Measurements from ENCODE around the gene GLIPR1L2.
"Not testable (repeated sequence)": the region's sequence is repeated elsewhere in the genome, so short reads cannot be mapped to it uniquely, and the experiment has no call there.

Gene GLIPR1L2

DNA sequence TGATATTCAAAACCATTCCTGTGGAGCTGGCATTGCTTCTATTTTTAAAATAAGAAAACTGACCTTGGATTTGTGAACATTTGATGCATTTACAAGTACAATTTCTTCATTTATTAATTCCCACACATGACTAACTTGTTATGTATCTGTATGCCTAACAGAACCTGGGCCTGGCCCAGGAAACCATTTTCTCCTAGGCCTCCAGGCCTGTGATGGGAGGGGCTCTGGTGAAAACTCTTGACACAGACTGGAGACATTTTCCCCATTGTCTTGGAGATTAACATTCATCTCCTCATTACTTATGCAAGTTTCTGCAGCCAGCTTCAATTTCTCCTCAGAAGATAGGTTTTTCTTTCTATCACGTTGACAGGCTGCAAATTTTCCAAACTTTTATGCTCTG, 42.0 kb downstream of the GLIPR1L2 start:
- DNase-seq (ENCODE audit: low read depth in 4 of 4, low spot score in 1 of 4), result no peak

- DNase-seq (ENCODE audit: low read depth in 4 of 4, low spot score in 1 of 4), result no peak
Observed at GRCh38 chr12:75437564-75437963, 46.7 kb downstream of the GLIPR1L2 start.

DNA sequence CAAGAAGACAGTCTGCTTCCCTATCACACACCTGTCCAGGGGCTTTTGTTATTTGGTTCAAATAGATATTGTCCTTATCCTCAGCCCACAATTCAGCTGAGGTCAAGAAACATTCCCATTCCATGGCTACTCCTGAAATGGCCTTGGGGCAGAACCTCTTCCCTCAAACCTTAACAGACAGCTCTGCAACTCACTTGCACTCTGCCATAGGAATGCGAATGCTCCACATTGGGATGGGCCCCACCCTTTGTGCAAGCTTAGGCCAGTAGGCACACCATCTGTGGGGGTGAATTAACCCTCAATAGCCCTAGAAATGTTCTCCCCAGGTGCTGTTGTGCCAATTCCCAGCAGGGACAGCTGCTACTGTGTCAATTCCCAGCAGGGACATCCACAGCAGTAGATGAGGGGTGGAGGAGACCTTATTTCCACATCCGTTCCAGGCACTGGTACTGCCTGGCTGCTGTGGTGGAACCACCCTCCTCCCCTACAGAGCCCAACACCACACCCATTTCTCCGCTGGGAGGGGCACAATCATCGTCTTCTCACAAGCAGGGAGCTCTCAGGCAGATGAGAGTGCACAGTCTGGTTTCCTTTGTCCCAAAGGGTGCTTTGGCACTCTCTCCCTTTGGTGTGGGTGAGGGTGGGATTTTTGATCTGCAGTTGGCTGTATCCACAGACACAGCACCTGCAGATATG, 47.3 kb downstream of the GLIPR1L2 start:
- DNase-seq (ENCODE audit: low read depth in 4 of 4, low spot score in 1 of 4), result peak in 1 of 4 experiments; percentile 7

DNA sequence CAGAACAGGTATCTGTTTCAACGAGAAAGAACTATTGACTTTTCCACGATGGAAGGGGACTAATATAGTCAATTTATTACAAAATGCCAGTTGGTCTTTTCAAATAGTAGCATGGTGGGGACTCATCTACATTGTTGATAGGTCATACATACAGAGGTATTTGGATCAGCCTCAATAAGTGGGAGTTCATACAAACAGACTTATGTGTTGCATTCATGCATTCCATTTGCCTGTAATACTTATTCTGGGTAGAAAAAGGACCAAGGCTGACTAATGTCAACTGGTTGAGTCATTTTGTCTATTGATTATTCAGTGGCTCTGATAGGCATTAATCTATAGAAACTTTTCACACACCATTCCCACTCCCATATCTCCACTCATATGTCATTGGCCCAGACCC, 48.2 kb downstream of the GLIPR1L2 start:
- no peak for DNase-seq (ENCODE audit: low read depth in 4 of 4, low spot score in 1 of 4)

GRCh38 chr12:75439930-75440329, 49.0 kb downstream of the GLIPR1L2 start:
- DNase-seq (ENCODE audit: low read depth in 4 of 4, low spot score in 1 of 4), result no peak

GRCh38 chr12:75441687-75442449, 51.0 kb downstream of the GLIPR1L2 start:
- not testable (repeated sequence) for DNase-seq (ENCODE audit: low read depth in 4 of 4, low spot score in 1 of 4)

DNA sequence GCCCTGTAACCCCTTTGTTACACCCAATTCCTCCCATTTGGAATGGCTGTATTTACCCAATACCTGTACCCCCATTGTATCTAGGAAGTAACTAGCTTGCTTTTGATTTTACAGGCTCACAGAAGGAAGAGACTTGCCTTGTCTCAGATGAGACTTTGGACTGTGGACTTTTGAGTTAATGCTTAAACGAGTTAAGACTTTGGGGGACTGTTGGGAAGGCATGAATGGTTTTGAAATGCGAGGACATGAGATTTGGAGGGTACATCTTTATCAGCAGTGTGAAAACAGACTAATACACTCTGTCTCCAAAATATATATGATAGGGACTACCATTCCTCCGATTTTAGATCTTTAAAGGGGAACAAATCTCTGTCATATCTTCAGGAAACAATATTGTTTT, 51.6 kb downstream of the GLIPR1L2 start:
- DNase-seq (ENCODE audit: low read depth in 4 of 4, low spot score in 1 of 4), result not testable (repeated sequence)

DNA sequence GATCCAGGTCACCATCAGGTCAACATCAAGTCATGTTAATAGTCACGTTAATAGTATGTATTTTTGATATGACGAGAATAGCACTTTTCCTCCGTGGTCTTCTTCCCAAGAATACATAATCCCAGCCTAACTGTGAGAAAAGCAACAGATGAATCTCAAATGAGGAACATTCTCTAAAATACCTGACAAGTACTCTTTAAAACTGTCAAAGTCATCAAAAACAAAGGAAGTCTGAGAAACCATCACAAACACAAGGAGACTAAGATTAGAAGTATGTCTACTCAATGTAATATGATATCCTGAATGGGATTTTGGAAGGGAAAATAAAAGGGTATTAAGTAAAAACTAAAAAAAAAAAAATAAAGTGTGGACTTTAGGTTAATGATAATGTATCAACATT, 52.8 kb downstream of the GLIPR1L2 start:
- DNase-seq (ENCODE audit: low read depth in 4 of 4, low spot score in 1 of 4), result no peak

- DNase-seq (ENCODE audit: low read depth in 4 of 4, low spot score in 1 of 4), result no peak
Observed at GRCh38 chr12:75444429-75445136, 53.7 kb downstream of the GLIPR1L2 start.

- not testable (repeated sequence) for DNase-seq (ENCODE audit: low read depth in 4 of 4, low spot score in 1 of 4)
Observed at GRCh38 chr12:75445137-75445507, 54.2 kb downstream of the GLIPR1L2 start.

GRCh38 chr12:75446857-75447256, 56.0 kb downstream of the GLIPR1L2 start:
- no peak for DNase-seq (ENCODE audit: low read depth in 4 of 4, low spot score in 1 of 4)

DNA sequence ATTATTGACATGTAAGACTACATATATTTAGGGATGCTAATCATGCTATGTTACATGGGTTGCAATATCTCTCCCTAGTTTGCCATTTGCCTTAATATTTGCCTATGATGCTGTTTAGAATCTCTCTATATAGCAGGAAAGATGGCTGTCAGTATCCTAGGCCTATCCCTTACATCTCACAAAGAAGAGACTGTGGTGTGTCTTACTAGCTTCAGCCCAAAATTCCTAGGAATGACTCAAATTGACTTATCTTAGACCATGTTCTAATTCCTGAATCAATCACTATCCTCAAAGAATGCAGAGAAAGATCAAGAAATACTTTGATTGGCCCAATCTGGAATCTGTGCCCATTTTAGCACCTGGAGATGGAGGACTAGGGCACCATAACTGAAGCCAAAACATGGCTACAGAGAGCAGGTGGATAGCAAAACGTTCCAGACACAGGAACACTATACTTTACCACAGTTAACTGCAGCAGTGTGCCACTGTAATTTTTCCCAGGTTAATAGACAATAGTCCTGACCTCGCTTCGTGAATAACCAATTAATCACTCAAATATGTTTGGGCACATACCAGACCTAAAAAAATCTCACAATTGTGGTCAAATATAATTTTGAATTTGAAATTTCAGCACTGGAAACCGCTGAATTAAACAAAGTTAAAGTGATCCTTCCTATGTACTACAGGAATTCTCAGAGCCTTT, 57.0 kb downstream of the GLIPR1L2 start:
- no peak for DNase-seq (ENCODE audit: low read depth in 4 of 4, low spot score in 1 of 4)

DNA sequence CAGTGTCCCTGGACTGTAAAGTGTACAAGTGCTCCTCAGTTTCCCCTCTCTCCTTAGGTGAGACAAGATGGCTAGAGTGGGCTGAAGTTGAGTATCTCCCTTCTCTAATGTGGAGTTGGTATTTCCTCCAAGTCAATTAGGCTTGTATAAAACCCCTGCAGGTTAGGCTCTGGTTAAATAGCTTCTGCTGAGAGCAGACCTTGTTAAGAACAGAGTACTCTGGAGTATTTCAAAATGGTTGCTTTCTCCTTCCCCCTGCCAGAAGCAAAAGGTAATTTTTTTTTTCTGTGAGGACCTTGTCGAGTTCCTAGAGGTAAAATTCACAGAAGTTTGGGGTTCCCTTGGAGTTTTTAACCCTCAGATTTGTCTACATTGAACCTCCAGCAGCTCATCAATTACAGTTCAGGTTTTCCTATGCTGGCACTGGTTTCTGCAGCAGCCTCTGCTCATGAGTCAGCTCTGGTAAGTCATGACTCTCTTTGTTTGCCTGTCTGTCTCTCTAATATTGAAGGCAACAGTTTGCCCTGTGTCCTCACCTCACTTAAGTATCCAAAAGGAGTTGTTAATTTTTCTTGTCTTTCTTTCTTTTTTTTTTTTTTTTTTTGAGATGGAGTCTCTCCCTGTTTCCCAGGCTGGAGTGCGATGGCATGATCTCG, 61.9 kb downstream of the GLIPR1L2 start:
- DNase-seq (ENCODE audit: low read depth in 4 of 4, low spot score in 1 of 4), result no peak

DNA sequence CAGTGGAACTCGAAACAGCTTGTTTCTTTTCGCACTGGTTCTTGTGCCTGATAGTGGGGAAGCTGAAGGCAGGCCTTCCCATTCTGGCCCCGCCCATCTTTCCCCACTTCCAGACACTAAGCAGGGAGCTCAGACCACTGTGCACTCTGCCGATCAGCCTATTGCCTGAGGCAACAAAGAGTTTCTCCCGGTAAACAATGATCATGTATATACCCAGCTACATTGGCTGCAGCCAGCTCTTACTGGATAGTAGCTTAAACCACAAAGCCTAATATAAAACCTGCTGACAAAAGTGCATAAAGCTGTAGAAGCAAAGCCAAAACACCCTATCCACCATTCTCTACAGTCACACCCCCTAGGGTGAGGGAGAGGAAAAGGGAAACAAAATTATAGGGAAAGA, 65.0 kb downstream of the GLIPR1L2 start:
- no peak for DNase-seq (ENCODE audit: low read depth in 4 of 4, low spot score in 1 of 4)

DNA sequence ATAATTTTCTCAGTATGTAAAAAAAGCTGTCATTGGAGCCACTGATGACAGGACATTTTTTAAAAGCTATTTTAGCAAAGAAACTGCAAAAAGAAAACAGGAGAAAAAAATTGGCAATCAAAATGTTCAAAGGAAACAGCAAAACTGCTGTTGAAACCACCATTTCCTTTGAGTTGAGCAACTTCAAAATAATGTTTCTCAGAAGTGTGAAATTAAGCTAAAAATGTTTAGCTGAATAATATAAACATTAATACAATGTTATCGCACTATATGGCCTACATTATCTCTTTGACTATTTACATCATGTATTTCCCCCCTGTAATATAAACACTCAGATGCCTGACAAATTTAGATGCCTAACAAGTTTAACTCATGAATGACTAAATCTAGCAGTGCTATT, 66.3 kb downstream of the GLIPR1L2 start:
- DNase-seq (ENCODE audit: low read depth in 4 of 4, low spot score in 1 of 4), result no peak

DNA sequence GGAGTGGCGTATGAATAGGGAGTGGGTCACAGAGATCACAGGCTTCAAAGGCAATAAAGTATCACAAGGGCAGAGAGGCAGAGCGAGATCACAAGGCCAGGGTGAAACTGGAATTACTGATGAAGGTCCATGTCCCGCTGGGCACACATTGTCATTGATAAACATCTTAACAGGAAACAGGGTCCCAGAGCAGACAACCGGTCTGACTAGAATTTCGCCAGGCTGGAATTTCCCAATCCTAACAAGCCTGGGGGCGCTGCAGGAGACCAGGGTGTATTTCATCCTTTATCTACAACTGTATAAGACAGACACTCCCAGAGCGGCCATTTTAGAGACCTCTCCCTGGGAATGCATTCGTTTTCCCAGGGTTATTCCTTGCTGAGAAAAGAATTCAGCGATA, 67.0 kb downstream of the GLIPR1L2 start:
- not testable (repeated sequence) for DNase-seq (ENCODE audit: low read depth in 4 of 4, low spot score in 1 of 4)

- DNase-seq (ENCODE audit: low read depth in 4 of 4, low spot score in 1 of 4), result no peak
Observed at GRCh38 chr12:75459755-75460154, 68.9 kb downstream of the GLIPR1L2 start.

DNA sequence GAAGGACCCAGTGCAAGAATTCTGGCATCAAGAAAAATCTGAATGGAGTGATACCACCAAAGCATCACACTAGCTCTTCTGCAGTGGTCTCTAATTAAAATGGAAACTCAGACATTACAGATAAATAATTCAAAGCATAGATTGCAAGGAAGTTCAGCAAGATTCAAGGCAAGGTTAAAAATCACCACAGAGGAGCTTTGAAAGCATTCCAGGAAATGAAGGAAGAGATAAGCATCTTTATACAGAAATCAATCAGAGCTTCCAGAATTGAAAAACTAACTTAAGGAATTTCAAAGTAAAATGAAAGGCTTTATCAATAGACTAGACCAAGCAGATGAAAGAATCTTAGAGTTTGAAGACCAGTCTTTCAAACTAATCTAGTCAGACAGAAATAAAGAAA, 69.3 kb downstream of the GLIPR1L2 start:
- DNase-seq (ENCODE audit: low read depth in 4 of 4, low spot score in 1 of 4), result no peak

DNA sequence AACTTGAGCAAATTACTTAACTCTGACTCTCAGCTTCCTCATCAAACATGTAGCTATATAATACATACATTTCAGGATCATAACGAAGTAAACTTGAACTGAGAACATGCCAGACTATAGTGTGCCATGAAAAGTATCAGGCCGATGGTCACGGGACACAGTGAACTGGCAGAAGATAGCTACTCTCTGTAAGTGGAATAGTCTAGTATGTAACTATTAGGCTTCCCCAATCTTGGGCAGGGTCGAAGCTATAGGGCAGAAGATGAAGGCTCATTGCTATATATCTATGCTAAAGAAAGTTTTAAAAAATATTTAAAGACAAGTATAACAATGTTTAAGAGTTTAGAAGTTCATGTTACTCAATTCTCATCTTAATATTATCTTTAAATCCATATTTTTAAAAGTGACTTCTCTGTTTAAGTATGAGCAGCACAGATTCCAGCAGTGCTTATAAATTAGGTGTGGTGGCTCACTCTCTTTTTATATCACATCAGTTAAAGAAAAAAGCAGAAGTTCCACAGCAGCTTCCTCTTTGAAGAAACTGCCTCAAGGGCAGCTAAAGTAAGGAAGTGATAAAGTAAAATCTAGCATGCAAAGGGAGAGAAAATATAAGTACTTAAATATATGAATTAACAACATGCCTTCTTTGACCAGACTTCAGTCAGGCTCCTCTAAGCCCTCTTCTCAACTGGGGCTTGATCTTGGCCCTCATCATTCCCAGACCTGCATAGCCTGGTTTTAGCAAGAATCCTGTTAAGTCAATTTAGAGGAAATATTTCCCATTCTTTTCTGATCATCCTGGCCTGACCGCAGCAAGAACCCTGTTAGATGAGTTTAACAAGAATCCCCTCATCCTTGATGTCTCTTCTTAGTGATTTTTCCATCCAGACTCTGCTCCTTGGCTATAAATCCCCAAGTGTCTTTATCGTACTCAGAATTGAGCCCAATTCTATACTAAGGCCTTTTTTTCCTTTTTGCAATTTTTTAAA, 81.3 kb downstream of the GLIPR1L2 start:
- DNase-seq (ENCODE audit: low read depth in 4 of 4, low spot score in 1 of 4), result no peak

GRCh38 chr12:75474116-75474515, 83.2 kb downstream of the GLIPR1L2 start:
- no peak for DNase-seq (ENCODE audit: low read depth in 4 of 4, low spot score in 1 of 4)

Measured in stimulated activated CD4-positive, alpha-beta T cell treated with anti-CD3 and anti-CD28 coated beads, Interleukin-1b, Interleukin-23, amount 100 ng/mL, for 24 hours (primary cell).